HepG2 (cell line): ENCODE results near the gene USE1. TPM values are rescaled to one million over a fixed set of nuclear protein-coding genes. Genes with fewer than 3 reads are reported as not detected.

Experiments
- ELF1 ChIP-seq: sonication (generic); formaldehyde crosslinking; IDR thresholded peaks from 2 replicates; pipeline ENCODE4 v1.4.0; 2020; ENCODE audit warnings: missing genetic modification reagents
- KDM4B ChIP-seq: sonication (generic); formaldehyde crosslinking; IDR thresholded peaks from 2 replicates; pipeline ENCODE4 v1.4.0; 2020; ENCODE audit warnings: missing genetic modification reagents
- MED13 ChIP-seq: sonication (generic); formaldehyde crosslinking; IDR thresholded peaks from 2 replicates; pipeline ENCODE4 v1.5.0; 2020; ENCODE audit warnings: missing genetic modification reagents
- POLR2G ChIP-seq: fragments of 200-400 bp; formaldehyde crosslinking; IDR thresholded peaks from 2 replicates; pipeline ENCODE4 v1.6.1; 2018; ENCODE audit warnings: mild to moderate bottlenecking, low read depth, low read length, moderate library complexity
- PRMT3 ChIP-seq: sonication (generic); formaldehyde crosslinking; IDR thresholded peaks from 2 replicates; pipeline ENCODE4 v1.8.1; 2022; ENCODE audit warnings: low read depth, mild to moderate bottlenecking, moderate library complexity, missing genetic modification reagents, borderline replicate concordance
- RFX5 ChIP-seq: IDR thresholded peaks from 2 replicates; pipeline ENCODE4 v1.6.1; 2011; ENCODE audit warnings: low read depth, low read length, improper control_type of control experiment
- SSRP1 ChIP-seq: IDR thresholded peaks from 2 replicates; pipeline ENCODE4 v1.6.1; 2016; ENCODE audit warnings: control low read depth
- STAT5B ChIP-seq: sonication (generic); formaldehyde crosslinking; IDR thresholded peaks from 2 replicates; pipeline ENCODE4 v1.4.0; 2020; ENCODE audit warnings: missing genetic modification reagents
- TCF12 ChIP-seq, 2 experiments: fragments of 450-650 bp in 1 of 2; sonication (generic) in 1 of 2; formaldehyde crosslinking in 1 of 2; IDR thresholded peaks; 2 replicates each; pipeline versions ENCODE4 v1.6.1 to v1.8.0; 2017 to 2022; ENCODE audit warnings: antibody characterized with exemption in 1 of 2, mild to moderate bottlenecking in 1 of 2, missing genetic modification reagents in 1 of 2, moderate library complexity in 1 of 2
- ZBTB37 ChIP-seq: sonication (generic); formaldehyde crosslinking; IDR thresholded peaks from 2 replicates; pipeline ENCODE4 v1.4.0; 2020; ENCODE audit warnings: mild to moderate bottlenecking, missing genetic modification reagents
- ZBTB7B ChIP-seq: sonication (generic); formaldehyde crosslinking; IDR thresholded peaks from 2 replicates; pipeline ENCODE4 v1.4.0; 2020; ENCODE audit warnings: missing genetic modification reagents
- ZNF20 ChIP-seq: sonication (generic); formaldehyde crosslinking; IDR thresholded peaks from 2 replicates; pipeline ENCODE4 v1.4.0; 2020; ENCODE audit warnings: mild to moderate bottlenecking, moderate library complexity, missing genetic modification reagents
- ZNF205 ChIP-seq: IDR thresholded peaks from 2 replicates; pipeline ENCODE4 v1.6.1; 2018; ENCODE audit warnings: missing biosample characterization, missing genetic modification reagents
- ZNF232 ChIP-seq: sonication (generic); formaldehyde crosslinking; IDR thresholded peaks from 2 replicates; pipeline ENCODE4 v1.4.0; 2020; ENCODE audit warnings: missing genetic modification reagents, borderline replicate concordance
- ZNF335 ChIP-seq: sonication (generic); formaldehyde crosslinking; IDR thresholded peaks from 2 replicates; pipeline ENCODE4 v1.4.0; 2020; ENCODE audit warnings: missing genetic modification reagents
- ZNF44 ChIP-seq: sonication (generic); formaldehyde crosslinking; IDR thresholded peaks from 2 replicates; pipeline ENCODE4 v1.5.1; 2020; ENCODE audit warnings: mild to moderate bottlenecking, missing genetic modification reagents
- ZNF563 ChIP-seq: sonication (generic); formaldehyde crosslinking; IDR thresholded peaks from 2 replicates; pipeline ENCODE4 v1.8.0; 2022; ENCODE audit warnings: mild to moderate bottlenecking, moderate library complexity, missing genetic modification reagents
- ZNF614 ChIP-seq: IDR thresholded peaks from 2 replicates; pipeline ENCODE4 v1.6.1; 2018; ENCODE audit warnings: missing biosample characterization, missing genetic modification reagents, inconsistent platforms, borderline replicate concordance
- ZNF788 ChIP-seq: sonication (generic); formaldehyde crosslinking; IDR thresholded peaks from 2 replicates; pipeline ENCODE4 v1.5.0; 2020; ENCODE audit warnings: mild to moderate bottlenecking, missing genetic modification reagents, borderline replicate concordance
- polyA plus RNA-seq, 8 experiments: library from polyadenylated mRNA; depleted of rRNA in 3 of 8; stranded (reverse) in 7 of 8; unstranded in 1 of 8; fragments of >200 nt; fragmentation: Illumina TruSeq in 4 of 8; extraction: Trizol in 4 of 8; gene quantifications; 2 replicates each; pipeline versions ENCODE4 v1.2.1 to v1.2.3, GENCODE V29; 2011 to 2016; ENCODE audit warnings: low read depth in 4 of 8, missing spikeins in 1 of 8, mixed read lengths in 1 of 8; ENCODE audit not compliant: insufficient read depth in 1 of 8
- total RNA-seq, 5 experiments: library from RNA; depleted of rRNA; stranded (reverse); fragments of >200 nt; fragmentation: Illumina TruSeq; extraction: Trizol; gene quantifications; 2 replicates each; pipeline ENCODE4 v1.2.3, GENCODE V29; 2016; ENCODE audit warnings: low read depth in 1 of 5
- TF ChIP-seq, protein P1 (sequence below): sonication (generic); formaldehyde crosslinking; conservative IDR thresholded peaks from 2 replicates; pipeline ENCODE4 v1.8.0; 2022; ENCODE audit warnings: low read depth, missing genetic modification reagents
- TF ChIP-seq, protein P2 (sequence below): sonication (generic); formaldehyde crosslinking; IDR thresholded peaks from 2 replicates; pipeline ENCODE4 v1.5.0; 2020; ENCODE audit warnings: missing genetic modification reagents
- TF ChIP-seq, protein P3 (sequence below): sonication (generic); formaldehyde crosslinking; IDR thresholded peaks from 2 replicates; pipeline ENCODE4 v1.8.0; 2022; ENCODE audit warnings: low read depth, missing genetic modification reagents
- TF ChIP-seq, protein P4 (sequence below): conservative IDR thresholded peaks from 2 replicates; pipeline ENCODE4 v1.6.1; 2018; ENCODE audit warnings: missing genetic modification reagents

The USE1 gene
- total and polyA plus RNA-seq, 2 of the 13 experiments (the other 11 are each of a cell fraction or from before 2014, with no cell fraction given), result 9.9 to 17.6 TPM

GRCh38 chr19:17215127-17215971 lies at the start of gene USE1 (continued):
- TF ChIP-seq, protein P1, sequence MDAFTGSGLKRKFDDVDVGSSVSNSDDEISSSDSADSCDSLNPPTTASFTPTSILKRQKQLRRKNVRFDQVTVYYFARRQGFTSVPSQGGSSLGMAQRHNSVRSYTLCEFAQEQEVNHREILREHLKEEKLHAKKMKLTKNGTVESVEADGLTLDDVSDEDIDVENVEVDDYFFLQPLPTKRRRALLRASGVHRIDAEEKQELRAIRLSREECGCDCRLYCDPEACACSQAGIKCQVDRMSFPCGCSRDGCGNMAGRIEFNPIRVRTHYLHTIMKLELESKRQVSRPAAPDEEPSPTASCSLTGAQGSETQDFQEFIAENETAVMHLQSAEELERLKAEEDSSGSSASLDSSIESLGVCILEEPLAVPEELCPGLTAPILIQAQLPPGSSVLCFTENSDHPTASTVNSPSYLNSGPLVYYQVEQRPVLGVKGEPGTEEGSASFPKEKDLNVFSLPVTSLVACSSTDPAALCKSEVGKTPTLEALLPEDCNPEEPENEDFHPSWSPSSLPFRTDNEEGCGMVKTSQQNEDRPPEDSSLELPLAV (CRISPR knock-in tag), result no peak
- TF ChIP-seq RFX5, result no peak
- TF ChIP-seq, protein P2, sequence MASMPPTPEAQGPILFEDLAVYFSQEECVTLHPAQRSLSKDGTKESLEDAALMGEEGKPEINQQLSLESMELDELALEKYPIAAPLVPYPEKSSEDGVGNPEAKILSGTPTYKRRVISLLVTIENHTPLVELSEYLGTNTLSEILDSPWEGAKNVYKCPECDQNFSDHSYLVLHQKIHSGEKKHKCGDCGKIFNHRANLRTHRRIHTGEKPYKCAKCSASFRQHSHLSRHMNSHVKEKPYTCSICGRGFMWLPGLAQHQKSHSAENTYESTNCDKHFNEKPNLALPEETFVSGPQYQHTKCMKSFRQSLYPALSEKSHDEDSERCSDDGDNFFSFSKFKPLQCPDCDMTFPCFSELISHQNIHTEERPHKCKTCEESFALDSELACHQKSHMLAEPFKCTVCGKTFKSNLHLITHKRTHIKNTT (CRISPR knock-in tag), result no peak
- 0 out of 2 replicates have a peak, but pooled peaks have one; percentile 72 for TF ChIP-seq ZNF20 (CRISPR knock-in tag)
- TF ChIP-seq ELF1, result peak; percentile 99
- TF ChIP-seq STAT5B (CRISPR knock-in tag), result no peak
- TF ChIP-seq, protein P3, sequence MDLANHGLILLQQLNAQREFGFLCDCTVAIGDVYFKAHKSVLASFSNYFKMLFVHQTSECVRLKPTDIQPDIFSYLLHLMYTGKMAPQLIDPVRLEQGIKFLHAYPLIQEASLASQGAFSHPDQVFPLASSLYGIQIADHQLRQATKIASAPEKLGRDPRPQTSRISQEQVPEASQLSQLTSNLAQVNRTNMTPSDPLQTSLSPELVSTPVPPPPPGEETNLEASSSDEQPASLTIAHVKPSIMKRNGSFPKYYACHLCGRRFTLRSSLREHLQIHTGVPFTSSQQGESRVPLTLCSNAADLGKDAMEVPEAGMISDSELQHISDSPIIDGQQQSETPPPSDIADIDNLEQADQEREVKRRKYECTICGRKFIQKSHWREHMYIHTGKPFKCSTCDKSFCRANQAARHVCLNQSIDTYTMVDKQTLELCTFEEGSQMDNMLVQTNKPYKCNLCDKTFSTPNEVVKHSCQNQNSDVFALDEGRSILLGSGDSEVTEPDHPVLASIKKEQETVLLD, result peak; percentile 72
- TF ChIP-seq ZNF232 (CRISPR knock-in tag), result no peak; the same call in 1 of the 2 replicates
- TF ChIP-seq SSRP1, result no peak
- TF ChIP-seq ZBTB7B (CRISPR knock-in tag), result peak; percentile 31; the same call in 1 of the 2 replicates
- TF ChIP-seq ZNF205 (CRISPR knock-in tag), result no peak
- TF ChIP-seq, protein P4, sequence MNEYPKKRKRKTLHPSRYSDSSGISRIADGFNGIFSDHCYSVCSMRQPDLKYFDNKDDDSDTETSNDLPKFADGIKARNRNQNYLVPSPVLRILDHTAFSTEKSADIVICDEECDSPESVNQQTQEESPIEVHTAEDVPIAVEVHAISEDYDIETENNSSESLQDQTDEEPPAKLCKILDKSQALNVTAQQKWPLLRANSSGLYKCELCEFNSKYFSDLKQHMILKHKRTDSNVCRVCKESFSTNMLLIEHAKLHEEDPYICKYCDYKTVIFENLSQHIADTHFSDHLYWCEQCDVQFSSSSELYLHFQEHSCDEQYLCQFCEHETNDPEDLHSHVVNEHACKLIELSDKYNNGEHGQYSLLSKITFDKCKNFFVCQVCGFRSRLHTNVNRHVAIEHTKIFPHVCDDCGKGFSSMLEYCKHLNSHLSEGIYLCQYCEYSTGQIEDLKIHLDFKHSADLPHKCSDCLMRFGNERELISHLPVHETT, result 0 out of 2 replicates have a peak, but pooled peaks have one; percentile 33
- TF ChIP-seq ZNF563 (CRISPR knock-in tag), result peak; percentile 74
- no peak for TF ChIP-seq PRMT3 (CRISPR knock-in tag)
- no peak for TF ChIP-seq TCF12 (IDR thresholded peaks at IDR 0.05)
- TF ChIP-seq TCF12 (CRISPR knock-in tag; IDR thresholded peaks at IDR 0.05), result peak; percentile 52; the same call in 1 of the 2 replicates
- peak; percentile 95 for TF ChIP-seq POLR2G
- peak; percentile 72; the same call in 1 of the 2 replicates for TF ChIP-seq ZNF614 (CRISPR knock-in tag)
- TF ChIP-seq ZNF335 (CRISPR knock-in tag), result 0 out of 2 replicates have a peak, but pooled peaks have one; percentile 32
- TF ChIP-seq ZNF788 (CRISPR knock-in tag), result peak; percentile 67; the same call in 1 of the 2 replicates
- no peak for TF ChIP-seq MED13 (CRISPR knock-in tag)
- no peak; the same call in 1 of the 2 replicates for TF ChIP-seq KDM4B
- peak; percentile 75; the same call in 1 of the 2 replicates for TF ChIP-seq ZNF44 (CRISPR knock-in tag)
- TF ChIP-seq ZBTB37, result no peak
